Superior temporal gyrus (tissue), 1 donor: ENCODE results near the gene PTPRF.
A peak's percentile ranks its signal among the peaks of the same experiment; 100 is the strongest.

Experiments used
- DNase-seq: peaks from one replicate; pipeline ENCODE4 v3.0.0-alpha.2; 2016; ENCODE audit errors: extremely low spot score

Gene PTPRF

DNA sequence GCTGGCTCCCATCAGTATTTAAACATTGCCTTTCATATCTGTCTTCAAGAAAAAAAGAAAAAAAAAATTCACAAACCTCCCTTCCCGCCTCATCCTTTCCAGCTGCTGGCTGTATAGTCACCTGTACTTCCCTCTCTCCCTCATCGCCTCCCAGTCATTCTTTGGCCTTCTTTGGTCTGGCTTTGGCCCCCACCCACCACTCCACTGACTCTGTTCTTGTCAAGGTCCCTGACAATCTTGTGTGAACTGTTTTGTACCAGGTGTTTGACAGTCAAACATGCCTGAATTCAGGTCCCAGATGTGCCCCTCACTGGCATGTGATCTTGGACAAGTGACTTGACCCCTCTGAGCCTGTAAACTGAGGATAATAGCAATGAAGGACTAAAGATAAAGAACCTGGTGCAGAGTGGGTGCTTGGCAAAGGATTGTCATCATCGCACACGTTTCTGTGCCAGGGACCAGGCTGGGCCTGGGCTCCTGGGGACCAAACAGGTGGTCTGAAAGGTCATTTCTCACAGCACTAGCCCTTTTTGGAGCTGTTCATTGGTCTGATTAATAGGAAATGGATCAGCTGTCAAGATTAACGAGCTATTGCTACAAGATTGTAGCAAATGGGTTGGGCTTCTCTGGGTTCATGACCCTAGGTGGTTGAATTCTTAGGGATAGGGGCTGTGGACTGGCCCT is 21.5 kb downstream of the PTPRF start:
- peak; percentile 16 for DNase-seq

GRCh38 chr1:43552813-43553212 is 22.1 kb downstream of the PTPRF start:
- DNase-seq, result peak; percentile 92

DNA sequence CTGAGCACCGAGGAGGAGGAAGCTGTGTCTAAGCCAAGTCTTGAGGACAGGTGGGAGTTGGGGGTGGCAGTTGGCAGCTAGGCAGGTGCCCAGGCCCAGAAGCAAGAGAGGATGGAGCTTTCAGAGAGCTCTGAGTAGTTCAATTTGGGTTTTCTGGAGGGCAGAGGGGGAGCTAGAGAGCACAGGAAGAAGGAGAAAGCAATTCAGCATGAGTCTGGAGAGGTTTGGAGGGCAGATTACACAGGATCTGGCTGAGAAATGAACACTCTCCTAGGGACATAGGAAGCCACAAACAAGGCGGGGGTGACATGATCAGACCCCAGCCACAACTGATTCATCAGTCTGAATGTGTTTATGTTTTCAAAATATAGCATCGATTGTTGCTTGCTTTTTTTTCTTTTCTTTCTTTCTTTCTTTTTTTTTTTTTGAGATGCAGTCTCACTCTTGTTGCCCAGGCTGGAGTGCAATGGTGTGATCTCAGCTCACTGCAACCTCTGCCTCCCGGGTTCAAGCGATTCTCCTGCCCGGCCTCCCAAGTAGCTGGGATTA is 23.8 kb downstream of the PTPRF start:
- DNase-seq, result peak; percentile 66

- no peak for DNase-seq
These were observed 26.1 kb downstream of the PTPRF start for GRCh38 chr1:43556782-43557181.

DNA sequence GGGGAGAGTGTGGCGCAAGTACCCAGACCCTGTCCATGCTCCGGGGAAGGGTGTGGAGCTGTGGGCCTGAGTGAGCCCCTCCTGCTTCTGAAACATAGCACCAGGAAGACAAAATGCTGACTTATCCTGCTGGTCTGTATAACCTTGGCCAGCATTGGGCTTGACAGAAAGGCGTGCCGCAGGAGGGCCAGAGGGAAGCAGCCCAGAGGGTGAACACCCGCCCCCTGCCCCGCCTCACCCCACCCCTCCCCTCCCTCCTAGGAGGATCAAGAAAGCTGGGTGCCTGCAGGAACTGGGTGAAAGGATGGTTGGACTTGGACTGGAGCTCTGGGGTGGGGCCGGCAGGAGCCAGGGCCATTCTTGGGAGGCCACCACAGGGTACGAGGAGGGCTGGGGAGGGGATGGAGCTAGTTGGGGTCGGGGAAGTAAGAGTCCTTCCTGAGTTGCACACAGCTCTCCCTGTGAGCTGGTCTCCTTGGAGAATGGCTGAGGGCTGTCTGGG is 27.1 kb downstream of the PTPRF start:
- DNase-seq, result no peak

- DNase-seq, result peak; percentile 39
These were observed 27.7 kb downstream of the PTPRF start for GRCh38 chr1:43558346-43558841.

- DNase-seq, result no peak
These were observed 29.0 kb downstream of the PTPRF start for GRCh38 chr1:43559714-43560113.

GRCh38 chr1:43560286-43560685 is 29.6 kb downstream of the PTPRF start:
- no peak for DNase-seq

DNA sequence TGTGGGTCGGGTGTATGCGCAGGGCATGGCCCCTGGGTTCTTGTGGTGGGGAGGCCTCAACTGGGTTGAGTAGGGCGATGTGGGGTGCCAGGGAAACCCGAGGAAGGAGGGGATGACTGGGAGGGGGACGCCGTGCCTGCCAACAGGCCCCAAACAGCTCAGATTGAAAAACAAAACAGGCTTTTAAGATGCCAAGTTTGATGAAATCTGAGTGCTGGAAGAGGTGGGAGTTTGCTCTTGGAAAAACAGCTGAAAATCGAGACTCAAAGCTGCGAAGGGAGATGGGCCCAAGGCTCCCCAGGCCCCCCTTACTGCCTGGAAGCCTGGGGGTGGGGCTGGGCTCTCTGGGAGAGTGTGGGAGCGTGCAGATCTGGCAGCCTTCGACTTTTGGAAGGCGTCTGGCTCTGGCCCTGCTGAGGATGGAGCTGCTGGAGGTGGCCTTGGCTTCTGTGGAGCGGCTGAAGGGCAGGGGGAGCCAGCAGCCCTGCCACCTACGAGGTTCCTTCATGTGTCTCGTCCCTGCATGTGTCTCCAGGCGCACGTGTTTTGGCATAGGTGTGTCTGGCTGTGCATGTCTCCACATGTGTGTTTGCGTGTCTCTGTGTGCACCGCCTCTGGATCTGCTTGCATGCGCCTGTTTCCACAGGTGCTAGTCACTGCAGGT is 33.3 kb downstream of the PTPRF start:
- DNase-seq, result no peak

- DNase-seq, result no peak
These were observed 34.1 kb downstream of the PTPRF start for GRCh38 chr1:43564551-43565348.

DNA sequence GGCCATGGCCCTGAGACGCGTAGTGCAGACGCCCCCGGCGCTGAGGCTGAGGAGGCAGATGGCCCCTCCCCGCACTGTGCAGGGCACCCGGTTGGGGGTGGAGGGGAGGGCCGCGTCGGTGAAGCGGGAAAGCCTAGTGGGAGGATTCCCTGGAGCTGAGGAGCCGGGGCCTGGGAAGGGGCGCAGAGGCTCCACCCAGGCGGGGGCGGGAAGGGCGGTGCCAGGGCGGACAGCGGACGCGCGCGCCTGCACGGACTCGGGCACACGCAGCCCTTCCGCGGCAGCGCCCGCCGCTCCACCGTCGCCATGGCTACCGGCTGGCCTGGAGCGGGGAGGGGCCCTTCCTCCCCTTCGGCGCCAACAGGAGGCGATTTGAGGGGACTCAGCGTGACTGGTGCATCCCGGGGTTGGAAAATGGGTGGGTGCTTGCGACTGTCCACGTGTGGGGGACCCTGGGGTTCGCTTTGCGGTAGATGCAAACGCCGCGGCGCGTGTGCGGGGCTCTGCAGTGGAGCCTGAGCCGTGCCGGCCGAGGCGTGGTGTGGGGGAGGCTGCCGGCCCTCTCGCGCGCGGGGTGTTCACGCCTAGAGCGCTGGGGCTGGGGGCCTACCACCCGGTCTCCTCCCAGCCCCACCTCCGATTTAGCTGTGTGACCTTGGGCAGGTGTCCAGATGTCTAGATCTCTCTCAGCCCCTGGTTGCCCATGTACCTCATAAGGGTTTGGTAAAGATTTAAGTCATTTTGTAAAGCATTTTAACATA is 35.1 kb downstream of the PTPRF start:
- DNase-seq, result peak; percentile 71

- peak; percentile 29 for DNase-seq
These were observed 35.8 kb downstream of the PTPRF start for GRCh38 chr1:43566382-43567044.

GRCh38 chr1:43569175-43569574 is 38.5 kb downstream of the PTPRF start:
- no peak for DNase-seq

DNA sequence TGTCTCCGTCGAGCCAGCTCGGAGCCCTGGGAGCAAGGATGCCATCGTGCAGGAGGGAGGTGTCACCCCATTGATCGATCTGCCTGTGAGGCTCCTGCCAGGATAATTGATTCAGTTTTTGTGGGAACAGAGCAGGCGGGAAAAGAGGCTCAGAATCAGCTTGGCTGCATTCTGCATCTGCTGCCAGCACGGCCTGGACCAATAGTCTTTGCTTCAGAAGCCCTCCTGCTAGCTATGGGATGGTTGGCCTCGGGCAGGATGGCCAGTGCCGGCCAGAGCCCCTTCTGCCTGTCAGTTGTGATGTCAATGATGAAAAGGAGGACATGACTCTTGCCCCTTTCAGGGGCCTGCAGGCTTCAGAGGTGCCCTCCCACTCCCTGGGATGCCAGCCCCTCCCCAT is 39.6 kb downstream of the PTPRF start:
- no peak for DNase-seq

GRCh38 chr1:43570715-43571114 is 40.0 kb downstream of the PTPRF start:
- DNase-seq, result no peak

DNA sequence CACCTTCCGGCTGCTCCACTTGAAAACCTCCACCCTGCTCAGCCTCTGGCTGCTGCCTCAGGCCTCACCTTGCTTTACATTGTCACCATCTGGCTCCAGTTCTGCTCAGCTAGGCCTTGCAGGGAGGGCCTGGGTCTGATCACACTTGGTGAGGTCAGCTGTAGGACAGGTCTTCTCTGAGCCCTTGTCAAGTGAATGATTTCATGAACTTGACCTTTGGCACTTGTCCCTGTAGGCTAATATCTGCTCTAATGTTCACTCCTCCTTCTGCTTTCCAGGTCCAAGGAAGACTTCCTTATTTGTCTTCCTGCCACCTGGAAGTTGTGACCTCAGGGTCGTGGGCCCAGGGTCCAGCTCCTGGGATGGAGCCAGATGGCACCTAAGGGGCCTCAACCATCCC is 41.4 kb downstream of the PTPRF start:
- DNase-seq, result no peak

GRCh38 chr1:43572538-43572937 is 41.9 kb downstream of the PTPRF start:
- DNase-seq, result no peak

- peak; percentile 70 for DNase-seq
These were observed 42.5 kb downstream of the PTPRF start for GRCh38 chr1:43573066-43573800.

DNA sequence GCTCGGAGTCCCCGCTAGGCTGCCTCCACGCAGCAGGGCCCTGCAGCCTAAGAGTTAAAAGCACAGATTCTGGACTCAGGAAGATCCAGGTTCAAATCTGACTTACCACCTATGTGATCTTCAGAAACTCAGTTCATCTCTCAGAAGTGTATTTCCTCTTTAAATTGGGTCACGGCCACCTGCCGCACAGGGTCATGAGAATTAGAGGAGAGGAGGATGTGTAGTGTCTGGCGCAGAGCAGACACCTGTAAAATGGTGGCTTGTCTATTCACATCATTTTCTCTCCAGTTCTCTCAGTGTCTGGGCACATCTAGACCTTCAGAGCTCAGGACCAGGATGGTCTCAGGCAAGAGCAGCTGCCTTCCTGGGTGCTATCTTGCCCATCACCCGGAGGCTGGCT is 45.8 kb downstream of the PTPRF start:
- DNase-seq, result no peak
